NCI-H524 (cell line): ENCODE data around the gene TTLL5.
A peak's percentile ranks its signal among the peaks of the same experiment; 100 is the strongest.

Experiments used
- DNase-seq, 2 experiments: peaks; one replicate each; lab custom pipeline; 2025; lab: John Stamatoyannopoulos, UW

Gene TTLL5

GRCh38 chr14:75960231-75960630, 299.2 kb downstream of the TTLL5 start:
- DNase-seq: no peak

GRCh38 chr14:75961662-75962061, 300.6 kb downstream of the TTLL5 start:
- peak; percentile 97 for DNase-seq

- DNase-seq: no peak
Observed at GRCh38 chr14:75967866-75968265, 306.8 kb downstream of the TTLL5 start.

GRCh38 chr14:75968456-75968855, 307.4 kb downstream of the TTLL5 start:
- peak; percentile 99 for DNase-seq

- peak; percentile 94 to 97 for DNase-seq
Observed at GRCh38 chr14:75969126-75969525, 308.1 kb downstream of the TTLL5 start.

- no peak for DNase-seq
Observed at GRCh38 chr14:75969891-75970290, 308.8 kb downstream of the TTLL5 start.

- DNase-seq: no peak
Observed at GRCh38 chr14:75970989-75971388, 309.9 kb downstream of the TTLL5 start.

- DNase-seq: no peak
Observed at GRCh38 chr14:75971509-75971908, 310.5 kb downstream of the TTLL5 start.

- DNase-seq: peak; percentile 98 to 99
Observed at GRCh38 chr14:75972801-75973421, 311.9 kb downstream of the TTLL5 start.

GRCh38 chr14:75976826-75977581, 316.0 kb downstream of the TTLL5 start:
- peak; percentile 16 to 35 for DNase-seq

- DNase-seq: no peak
Observed at GRCh38 chr14:75977582-75977943, 316.5 kb downstream of the TTLL5 start.

- DNase-seq: peak in 1 of 2 experiments; percentile 56
Observed at GRCh38 chr14:75978249-75978731, 317.2 kb downstream of the TTLL5 start.

- DNase-seq: peak; percentile 56 to 66
Observed at GRCh38 chr14:75979071-75979571, 318.1 kb downstream of the TTLL5 start.

GRCh38 chr14:75979648-75980565, 318.9 kb downstream of the TTLL5 start:
- no peak for DNase-seq

- peak in 1 of 2 experiments; percentile 60 for DNase-seq
Observed at GRCh38 chr14:75980856-75981255, 319.8 kb downstream of the TTLL5 start.

- peak; percentile 81 to 91 for DNase-seq
Observed at GRCh38 chr14:75981426-75982265, 320.6 kb downstream of the TTLL5 start, which contains the start of gene TGFB3. TGFB3 (minus strand) TSS chr14:75981995; CDS start chr14:75980893, 1,102 bp downstream.

- DNase-seq: peak; percentile 87 to 88
Observed at GRCh38 chr14:75982266-75983018, 321.4 kb downstream of the TTLL5 start.

- no peak for DNase-seq
Observed at GRCh38 chr14:75983019-75983358, 321.9 kb downstream of the TTLL5 start.

- no peak for DNase-seq
Observed at GRCh38 chr14:75984674-75985073, 323.6 kb downstream of the TTLL5 start.
